Activated naive CD4-positive, alpha-beta T cell treated with anti-CD3 and anti-CD28 coated beads, Interleukin-2, amount 50 U/mL, for 24 hours (primary cell): ENCODE results near the gene HHIPL1.

Experiments used
- H3K27ac Mint-ChIP-seq: one replicate; pipeline ENCODE4 v1.8.0; 2021; ENCODE audit warnings: mild to moderate bottlenecking, mixed read lengths
- H3K27me3 Mint-ChIP-seq: one replicate; pipeline ENCODE4 v1.8.0; 2021; ENCODE audit warnings: mixed read lengths
- H3K36me3 Mint-ChIP-seq: one replicate; pipeline ENCODE4 v1.8.0; 2021; ENCODE audit warnings: mixed read lengths
- H3K4me1 Mint-ChIP-seq: one replicate; pipeline ENCODE4 v1.8.0; 2021; ENCODE audit warnings: mixed read lengths
- H3K4me3 Mint-ChIP-seq: one replicate; pipeline ENCODE4 v1.8.0; 2021; ENCODE audit warnings: mild to moderate bottlenecking, mixed read lengths
- H3K9me3 Mint-ChIP-seq: one replicate; pipeline ENCODE4 v1.8.0; 2021; ENCODE audit warnings: mixed read lengths

The HHIPL1 gene

GRCh38 chr14:99725774-99726537, 81.0 kb downstream of the HHIPL1 start:
- H3K27me3 Mint-ChIP-seq, result peaks cover 7% of the 10 kb centered on the region

DNA sequence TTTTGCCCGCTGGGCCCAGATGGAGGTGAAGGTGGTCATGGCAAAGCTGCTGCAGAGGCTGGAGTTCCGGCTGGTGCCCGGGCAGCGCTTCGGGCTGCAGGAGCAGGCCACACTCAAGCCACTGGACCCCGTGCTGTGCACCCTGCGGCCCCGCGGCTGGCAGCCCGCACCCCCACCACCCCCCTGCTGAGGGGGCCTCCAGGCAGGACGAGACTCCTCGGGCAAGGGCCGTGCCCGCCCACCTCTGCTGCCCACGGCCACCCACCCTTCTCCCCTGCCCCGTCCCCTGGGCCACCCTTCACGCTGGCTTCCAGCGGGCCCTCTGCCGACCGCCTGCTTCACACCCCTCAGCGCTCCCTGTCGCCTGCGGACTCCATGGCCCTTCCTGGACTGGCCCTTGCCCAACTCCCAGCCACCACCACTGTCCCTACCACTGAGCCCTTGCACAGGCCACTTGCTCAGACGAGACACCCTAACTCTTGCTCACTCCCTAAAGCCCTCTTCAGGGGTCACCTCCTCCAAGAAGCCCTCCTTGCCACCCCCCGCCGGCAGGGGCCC, 81.7 kb downstream of the HHIPL1 start:
- Mint-ChIP-seq H3K27ac (no peak overlapping the region), H3K36me3 (no peaks in the 10 kb centered on the region), H3K4me3 (no peak overlapping the region), H3K4me1 (peaks cover 3% of the 10 kb centered on the region), H3K27me3 (peaks cover 7% of the 10 kb centered on the region), H3K9me3 (no peaks in the 10 kb centered on the region)

More at GRCh38 chr14:99725774-99726537, 81.0 kb downstream of the HHIPL1 start:
- Mint-ChIP-seq H3K4me3 (no peak overlapping the region), H3K36me3 (no peaks in the 10 kb centered on the region), H3K9me3 (no peaks in the 10 kb centered on the region), H3K4me1 (peaks cover 3% of the 10 kb centered on the region), H3K27ac (no peak overlapping the region)

GRCh38 chr14:99727096-99727870, 82.4 kb downstream of the HHIPL1 start:
- no peaks in the 10 kb centered on the region for H3K36me3 Mint-ChIP-seq
- peaks cover 3% of the 10 kb centered on the region for H3K4me1 Mint-ChIP-seq
- peaks cover 8% of the 10 kb centered on the region for H3K27me3 Mint-ChIP-seq
- no peak overlapping the region for H3K4me3 Mint-ChIP-seq
- no peaks in the 10 kb centered on the region for H3K9me3 Mint-ChIP-seq
- no peak overlapping the region for H3K27ac Mint-ChIP-seq

GRCh38 chr14:99728231-99728920, 83.4 kb downstream of the HHIPL1 start:
- Mint-ChIP-seq H3K27ac (no peak overlapping the region), H3K4me3 (no peak overlapping the region), H3K4me1 (peaks cover 3% of the 10 kb centered on the region), H3K27me3 (peaks cover 9% of the 10 kb centered on the region), H3K9me3 (no peaks in the 10 kb centered on the region), H3K36me3 (no peaks in the 10 kb centered on the region)

GRCh38 chr14:99728981-99729451, 84.1 kb downstream of the HHIPL1 start:
- H3K27ac Mint-ChIP-seq, result no peak overlapping the region
- H3K9me3 Mint-ChIP-seq, result no peaks in the 10 kb centered on the region
- H3K27me3 Mint-ChIP-seq, result peaks cover 10% of the 10 kb centered on the region
- H3K36me3 Mint-ChIP-seq, result no peaks in the 10 kb centered on the region
- H3K4me1 Mint-ChIP-seq, result peaks cover 3% of the 10 kb centered on the region
- H3K4me3 Mint-ChIP-seq, result no peak overlapping the region
